Mesothelial cell of epicardium (in vitro differentiated cells): Measurements from ENCODE around the gene SLC25A43. TPM values are rescaled to one million over a fixed set of nuclear protein-coding genes. Genes with fewer than 3 reads are reported as not detected.

Source experiments
- DNase-seq, 2 experiments: peaks; one replicate each; pipeline ENCODE4 v3.0.0; 2021; ENCODE audit warnings: low spot score in 2 of 2; ENCODE audit not compliant: unreplicated experiment in 2 of 2
- H3K27ac Mint-ChIP-seq: 2 replicates; pipeline ENCODE4 v1.8.0; 2021; ENCODE audit warnings: mixed read lengths
- H3K27me3 Mint-ChIP-seq: 2 replicates; pipeline ENCODE4 v1.8.0; 2021; ENCODE audit warnings: low read depth, mixed read lengths
- H3K36me3 Mint-ChIP-seq: 2 replicates; pipeline ENCODE4 v1.8.0; 2021; ENCODE audit warnings: mixed read lengths
- H3K4me1 Mint-ChIP-seq: 2 replicates; pipeline ENCODE4 v1.8.0; 2021; ENCODE audit warnings: mixed read lengths
- H3K4me3 Mint-ChIP-seq: 2 replicates; pipeline ENCODE4 v1.8.0; 2021; ENCODE audit warnings: mild to moderate bottlenecking, moderate library complexity, mixed read lengths
- H3K9me3 Mint-ChIP-seq: 2 replicates; pipeline ENCODE4 v1.8.0; 2021; ENCODE audit warnings: mixed read lengths
- total RNA-seq: library from RNA; stranded (reverse); gene quantifications from 3 replicates; pipeline ENCODE4 v1.2.1, GENCODE V29; 2021
- TF ChIP-seq, protein P1 (sequence below): fragments of 200-600 bp; sonication (generic); IDR thresholded peaks from one replicate; pipeline ENCODE4 v1.5.0; 2021; ENCODE audit warnings: antibody characterized with exemption; ENCODE audit not compliant: unreplicated experiment

SLC25A43 gene
- total RNA-seq, 1 donor from 2014 or later, result 6.7 TPM

- Mint-ChIP-seq H3K4me3 (no peak overlapping the region), H3K27ac (no peak overlapping the region), H3K36me3 (peaks cover 15% of the 10 kb centered on the region), H3K9me3 (peaks cover 10% of the 10 kb centered on the region), H3K27me3 (no peaks in the 10 kb centered on the region), H3K4me1 (peaks cover 2% of the 10 kb centered on the region)
- TF ChIP-seq, protein P1, sequence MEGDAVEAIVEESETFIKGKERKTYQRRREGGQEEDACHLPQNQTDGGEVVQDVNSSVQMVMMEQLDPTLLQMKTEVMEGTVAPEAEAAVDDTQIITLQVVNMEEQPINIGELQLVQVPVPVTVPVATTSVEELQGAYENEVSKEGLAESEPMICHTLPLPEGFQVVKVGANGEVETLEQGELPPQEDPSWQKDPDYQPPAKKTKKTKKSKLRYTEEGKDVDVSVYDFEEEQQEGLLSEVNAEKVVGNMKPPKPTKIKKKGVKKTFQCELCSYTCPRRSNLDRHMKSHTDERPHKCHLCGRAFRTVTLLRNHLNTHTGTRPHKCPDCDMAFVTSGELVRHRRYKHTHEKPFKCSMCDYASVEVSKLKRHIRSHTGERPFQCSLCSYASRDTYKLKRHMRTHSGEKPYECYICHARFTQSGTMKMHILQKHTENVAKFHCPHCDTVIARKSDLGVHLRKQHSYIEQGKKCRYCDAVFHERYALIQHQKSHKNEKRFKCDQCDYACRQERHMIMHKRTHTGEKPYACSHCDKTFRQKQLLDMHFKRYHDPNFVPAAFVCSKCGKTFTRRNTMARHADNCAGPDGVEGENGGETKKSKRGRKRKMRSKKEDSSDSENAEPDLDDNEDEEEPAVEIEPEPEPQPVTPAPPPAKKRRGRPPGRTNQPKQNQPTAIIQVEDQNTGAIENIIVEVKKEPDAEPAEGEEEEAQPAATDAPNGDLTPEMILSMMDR, result no peak
- no peak for DNase-seq
Observed at GRCh38 chrX:119411959-119412358, 12.8 kb downstream of the SLC25A43 start.

GRCh38 chrX:119417376-119417775 lies 18.2 kb downstream of the SLC25A43 start:
- H3K27ac Mint-ChIP-seq, result no peak overlapping the region
- H3K27me3 Mint-ChIP-seq, result no peaks in the 10 kb centered on the region
- H3K4me1 Mint-ChIP-seq, result no peaks in the 10 kb centered on the region
- peaks cover 9% of the 10 kb centered on the region for H3K9me3 Mint-ChIP-seq
- H3K4me3 Mint-ChIP-seq, result no peak overlapping the region
- no peak for DNase-seq
- no peaks in the 10 kb centered on the region for H3K36me3 Mint-ChIP-seq
- TF ChIP-seq, protein P1, result no peak

- no peaks in the 10 kb centered on the region for H3K4me1 Mint-ChIP-seq
- TF ChIP-seq, protein P1, result no peak
- no peak overlapping the region for H3K27ac Mint-ChIP-seq
- no peaks in the 10 kb centered on the region for H3K27me3 Mint-ChIP-seq
- DNase-seq, result no peak
- H3K4me3 Mint-ChIP-seq, result no peak overlapping the region
- H3K36me3 Mint-ChIP-seq, result no peaks in the 10 kb centered on the region
- peaks cover 9% of the 10 kb centered on the region for H3K9me3 Mint-ChIP-seq
Observed at GRCh38 chrX:119417842-119418241, 18.7 kb downstream of the SLC25A43 start.

- Mint-ChIP-seq H3K36me3 (no peaks in the 10 kb centered on the region), H3K4me1 (no peaks in the 10 kb centered on the region), H3K4me3 (no peak overlapping the region), H3K27me3 (no peaks in the 10 kb centered on the region), H3K9me3 (peaks cover 9% of the 10 kb centered on the region), H3K27ac (no peak overlapping the region)
- TF ChIP-seq, protein P1, result no peak
- no peak for DNase-seq
Observed at GRCh38 chrX:119419146-119419545, 20.0 kb downstream of the SLC25A43 start.

GRCh38 chrX:119419898-119420297 lies 20.8 kb downstream of the SLC25A43 start:
- H3K9me3 Mint-ChIP-seq, result peaks cover 9% of the 10 kb centered on the region
- H3K4me1 Mint-ChIP-seq, result no peaks in the 10 kb centered on the region

More at GRCh38 chrX:119419898-119420297, 20.8 kb downstream of the SLC25A43 start:
- TF ChIP-seq, protein P1, result no peak
- Mint-ChIP-seq H3K27ac (no peak overlapping the region), H3K4me3 (no peak overlapping the region), H3K36me3 (no peaks in the 10 kb centered on the region), H3K27me3 (no peaks in the 10 kb centered on the region)
- DNase-seq, result no peak
